A673 (cell line): ENCODE data around the gene UNC50.

ENCODE experiments used
- EZH2 ChIP-seq: fragments of 200-600 bp; sonication (generic); IDR thresholded peaks from 2 replicates; pipeline ENCODE4 v1.6.1; 2017; ENCODE audit warnings: borderline replicate concordance, low read depth, mild to moderate bottlenecking, mixed read lengths, antibody characterized with exemption, low read length; ENCODE audit not compliant: poor library complexity, severe bottlenecking
- TF ChIP-seq, protein P1 (sequence below): fragments of 300-800, 200-600 bp; sonication (generic); conservative IDR thresholded peaks from 2 replicates; pipeline ENCODE4 v1.5.1; 2017; ENCODE audit warnings: low read depth, mild to moderate bottlenecking, antibody characterized with exemption, low read length, moderate library complexity, mixed read lengths

DNA sequence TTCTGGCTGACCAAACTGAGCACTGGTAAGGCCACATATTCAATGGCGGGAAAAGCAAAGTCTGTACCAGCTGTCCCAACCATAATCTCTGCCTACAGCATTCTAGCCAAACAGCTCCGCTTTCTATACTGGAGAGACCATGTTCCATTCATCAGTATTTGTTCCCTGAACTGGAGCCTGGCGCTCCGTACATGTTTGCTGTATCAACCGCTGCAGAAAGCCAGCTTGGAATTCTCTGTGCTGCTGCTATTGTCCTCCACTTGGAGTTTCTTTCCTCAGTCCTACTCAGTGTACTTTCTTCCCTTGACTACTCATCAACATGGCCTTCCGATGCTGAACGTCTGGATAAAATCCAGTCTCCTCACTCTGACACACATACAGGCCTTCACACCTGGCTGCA lies 2.0 kb upstream of the UNC50 start:
- TF ChIP-seq, protein P1, sequence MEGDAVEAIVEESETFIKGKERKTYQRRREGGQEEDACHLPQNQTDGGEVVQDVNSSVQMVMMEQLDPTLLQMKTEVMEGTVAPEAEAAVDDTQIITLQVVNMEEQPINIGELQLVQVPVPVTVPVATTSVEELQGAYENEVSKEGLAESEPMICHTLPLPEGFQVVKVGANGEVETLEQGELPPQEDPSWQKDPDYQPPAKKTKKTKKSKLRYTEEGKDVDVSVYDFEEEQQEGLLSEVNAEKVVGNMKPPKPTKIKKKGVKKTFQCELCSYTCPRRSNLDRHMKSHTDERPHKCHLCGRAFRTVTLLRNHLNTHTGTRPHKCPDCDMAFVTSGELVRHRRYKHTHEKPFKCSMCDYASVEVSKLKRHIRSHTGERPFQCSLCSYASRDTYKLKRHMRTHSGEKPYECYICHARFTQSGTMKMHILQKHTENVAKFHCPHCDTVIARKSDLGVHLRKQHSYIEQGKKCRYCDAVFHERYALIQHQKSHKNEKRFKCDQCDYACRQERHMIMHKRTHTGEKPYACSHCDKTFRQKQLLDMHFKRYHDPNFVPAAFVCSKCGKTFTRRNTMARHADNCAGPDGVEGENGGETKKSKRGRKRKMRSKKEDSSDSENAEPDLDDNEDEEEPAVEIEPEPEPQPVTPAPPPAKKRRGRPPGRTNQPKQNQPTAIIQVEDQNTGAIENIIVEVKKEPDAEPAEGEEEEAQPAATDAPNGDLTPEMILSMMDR: no peak
- TF ChIP-seq EZH2: no peak
